ENCODE results near the gene PYCARD.

GRCh38 chr16:31213877-31214707 is 11.5 kb upstream of the PYCARD start, which contains the start of gene TRIM72:
- TF ChIP-seq CTCF (IDR thresholded peaks at IDR 0.05) (no peak), POLR2A (IDR thresholded peaks at IDR 0.05) (no peak), POLR2AphosphoS5 (IDR thresholded peaks at IDR 0.05) (no peak)
